Stimulated activated CD4-positive, alpha-beta T cell treated with anti-CD3 and anti-CD28 coated beads, Interleukin-4, amount 100 ng/mL, for 1 hour (primary cell): Measurements from ENCODE around the gene ABI1.
A peak's percentile ranks its signal among the peaks of the same experiment; 100 is the strongest.
"Not testable (repeated sequence)": the region's sequence is repeated elsewhere in the genome, so short reads cannot be mapped to it uniquely, and the experiment has no call there.

Experiments used
- DNase-seq: peaks from one replicate; pipeline ENCODE4 v3.0.0-alpha.2; 2020

Gene ABI1

GRCh38 chr10:26860443-26861204 is at the start of gene ABI1:
TSS of gene ABI1 (minus strand) at chr10:26860958. CDS start at chr10:26860863, 95 bp downstream.
- peak; percentile 96 for DNase-seq

- DNase-seq = no peak
These were observed 49.0 kb upstream of the ABI1 start for GRCh38 chr10:26909753-26910152.

GRCh38 chr10:26905253-26905781 is 44.6 kb upstream of the ABI1 start:
- DNase-seq = not testable (repeated sequence)

- no peak for DNase-seq
These were observed 42.9 kb upstream of the ABI1 start for GRCh38 chr10:26903431-26904217.

GRCh38 chr10:26892306-26892923 is 31.7 kb upstream of the ABI1 start:
- DNase-seq = not testable (repeated sequence)

- DNase-seq = peak; percentile 24
These were observed 30.2 kb upstream of the ABI1 start for GRCh38 chr10:26890956-26891355.

- DNase-seq = no peak
These were observed 27.0 kb upstream of the ABI1 start for GRCh38 chr10:26887611-26888215.

- DNase-seq = no peak
These were observed 21.0 kb upstream of the ABI1 start for GRCh38 chr10:26881600-26882331.

- DNase-seq = no peak
These were observed 19.0 kb upstream of the ABI1 start for GRCh38 chr10:26879744-26880143.

- DNase-seq = no peak
These were observed 10.0 kb upstream of the ABI1 start for GRCh38 chr10:26870766-26871165.

- no peak for DNase-seq
These were observed 8.8 kb upstream of the ABI1 start for GRCh38 chr10:26869528-26869927.

GRCh38 chr10:26863351-26864076 is 2.8 kb upstream of the ABI1 start:
- DNase-seq = no peak

GRCh38 chr10:26861205-26861998 is 644 bp upstream of the ABI1 start:
- DNase-seq = no peak

- peak; percentile 45 for DNase-seq
These were observed 686 bp downstream of the ABI1 start for GRCh38 chr10:26860102-26860442.

GRCh38 chr10:26859241-26860101 is 1.3 kb downstream of the ABI1 start:
- no peak for DNase-seq

- DNase-seq = no peak
These were observed 2.1 kb downstream of the ABI1 start for GRCh38 chr10:26858707-26859034.

GRCh38 chr10:26857991-26858706 is 2.6 kb downstream of the ABI1 start:
- no peak for DNase-seq

GRCh38 chr10:26857553-26857952 is 3.2 kb downstream of the ABI1 start:
- not testable (repeated sequence) for DNase-seq

- no peak for DNase-seq
These were observed 5.6 kb downstream of the ABI1 start for GRCh38 chr10:26855186-26855585.
